Sciatic nerve (tissue), 2 donors: Measurements from ENCODE around the gene PACS2. TPM values are rescaled to one million over a fixed set of nuclear protein-coding genes. Genes with fewer than 3 reads are reported as not detected.
A peak's percentile ranks its signal among the peaks of the same experiment; 100 is the strongest.

Experiments
- ATAC-seq: fragments of 200-7000 bp; cut with Tn5 transposase; one replicate; pipeline ENCODE4 v1.9.1; 2020; ENCODE audit warnings: mild to moderate bottlenecking, moderate library complexity
- DNase-seq: peaks from one replicate; pipeline ENCODE4 v3.0.0-alpha.2; 2020; ENCODE audit warnings: low spot score
- intact Hi-C: fragments of 100-400 bp; cut with DNase I; formaldehyde crosslinking; loops from one replicate; pipeline ENCODE4 v1.14.2; 2022
- total RNA-seq: library from RNA; stranded (reverse); fragmentation: NEBNext Ultra II Directional; extraction: Animal tissue kit (Norgen Biotek cat#: 25700); gene quantifications from one replicate; pipeline ENCODE4 v1.2.1, GENCODE V29; 2021
- donor health status: DM: no; HTN: no; CAD: no.
- donor health status: DM: no; HTN: no; CAD: no.

The PACS2 gene
- total RNA-seq, 1 donor from 2014 or later: 152 TPM

- ATAC-seq (no peak), DNase-seq (no peak)
- intact Hi-C loops: no loop called here
Measured at GRCh38 chr14:105376521-105377440, 62.2 kb downstream of the PACS2 start.

DNA sequence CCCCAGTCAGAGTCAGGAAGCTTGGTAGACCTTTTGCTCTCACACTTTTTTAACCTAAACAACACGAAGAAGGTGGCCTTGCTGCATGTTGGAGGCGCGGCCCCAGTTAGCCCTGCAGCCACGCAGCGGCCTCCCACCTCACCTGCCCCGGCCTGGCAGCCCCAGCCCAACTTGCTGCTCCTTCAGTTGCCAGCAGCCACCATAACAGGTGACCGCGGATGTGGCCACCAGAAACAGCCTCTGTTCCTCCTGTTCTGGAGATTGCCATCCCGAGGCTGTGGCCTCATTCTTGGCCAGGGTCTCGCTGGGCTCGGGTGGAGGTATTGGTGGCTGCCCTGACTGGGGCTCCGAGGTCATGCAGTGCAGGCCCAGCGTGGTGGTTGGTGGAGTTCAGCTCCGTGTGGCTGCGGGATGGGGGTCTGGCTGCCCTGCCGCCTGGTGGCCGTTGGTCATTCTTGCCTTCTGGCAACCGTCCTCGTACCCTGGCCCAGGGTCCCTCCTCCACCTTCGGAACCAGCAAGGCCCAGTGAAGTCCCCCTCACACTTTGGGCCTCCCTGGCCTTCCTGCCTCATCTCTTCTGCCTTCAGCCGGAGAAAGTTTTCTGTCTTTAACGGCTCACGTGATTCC is 63.1 kb downstream of the PACS2 start:
- no peak for DNase-seq
- intact Hi-C loops: no loop called here
- ATAC-seq: no peak

GRCh38 chr14:105378199-105378598 is 63.7 kb downstream of the PACS2 start:
- ATAC-seq (no peak), DNase-seq (no peak)
- intact Hi-C loops: no loop called here

GRCh38 chr14:105378873-105379685 is 64.5 kb downstream of the PACS2 start:
- DNase-seq: no peak
- intact Hi-C loops: no loop called here
- ATAC-seq: peak; percentile 6

- intact Hi-C loops: no loop called here
- ATAC-seq (no peak), DNase-seq (no peak)
Measured at GRCh38 chr14:105379946-105380345, 65.4 kb downstream of the PACS2 start.

DNA sequence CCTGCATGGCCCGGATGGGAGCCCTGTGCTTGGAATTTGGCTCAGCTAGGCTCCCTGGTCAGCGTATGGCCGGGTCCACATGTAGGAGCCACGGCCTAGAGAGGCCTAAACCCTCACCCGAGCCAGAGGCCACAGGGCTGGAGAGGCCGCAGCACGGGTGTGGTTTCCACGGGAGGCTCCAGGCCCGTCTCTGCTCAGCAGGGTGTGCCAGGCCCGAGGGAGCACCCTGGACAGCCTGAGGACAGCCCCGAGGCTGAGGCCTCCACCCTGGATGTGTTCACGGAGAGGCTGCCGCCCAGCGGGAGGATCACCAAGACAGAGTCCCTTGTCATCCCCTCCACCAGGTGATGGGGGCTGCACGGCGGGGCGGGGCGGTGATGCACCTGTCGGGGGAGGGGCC is 66.2 kb downstream of the PACS2 start:
- intact Hi-C loops: no loop called here
- no peak for DNase-seq
- ATAC-seq: no peak

DNA sequence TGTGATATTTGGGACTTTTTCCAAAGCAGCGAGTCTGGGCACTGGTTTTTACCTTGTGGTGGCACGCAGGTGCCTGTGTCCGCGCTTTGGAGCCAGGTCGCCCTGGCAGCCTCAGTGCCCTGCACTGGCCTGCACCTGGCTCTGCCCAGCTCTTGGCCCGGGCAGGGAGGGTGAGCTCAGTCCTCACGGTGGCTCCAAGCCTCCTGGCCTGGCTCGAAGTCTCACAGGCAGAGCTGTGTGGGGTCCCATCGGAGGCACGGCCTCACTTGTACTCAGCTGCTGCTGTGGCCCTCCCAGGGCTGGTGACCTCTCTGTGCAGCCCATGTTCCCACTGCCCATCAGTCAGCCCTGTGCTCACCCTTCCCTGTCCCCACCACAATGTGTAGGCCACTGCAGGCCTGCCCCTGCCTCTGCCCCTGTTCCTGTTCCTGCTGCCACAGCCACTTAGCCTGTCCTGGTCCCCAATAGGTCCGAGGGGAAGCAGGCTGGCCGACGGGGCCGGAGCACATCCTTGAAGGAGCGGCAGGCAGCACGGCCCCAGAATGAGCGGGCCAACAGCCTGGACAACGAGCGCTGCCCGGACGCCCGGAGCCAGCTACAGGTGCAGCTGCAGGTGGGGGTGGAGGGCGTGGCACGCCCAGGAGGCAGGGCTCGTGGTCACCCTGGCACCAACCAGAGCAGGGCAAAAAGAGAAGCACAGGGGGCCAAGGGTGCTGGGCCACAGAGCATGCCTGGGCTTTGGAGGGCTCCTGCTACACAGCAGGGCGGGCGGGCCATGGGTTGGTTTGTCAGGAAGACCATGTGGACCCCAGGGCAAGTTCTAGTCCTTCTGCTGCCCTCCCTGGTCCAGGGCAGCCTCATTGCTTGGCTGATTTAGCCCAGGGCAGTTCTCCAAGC is 67.1 kb downstream of the PACS2 start:
- ATAC-seq (no peak), DNase-seq (no peak)
- intact Hi-C loops: no loop called here

- ATAC-seq: no peak
- intact Hi-C loops: no loop called here
- no peak for DNase-seq
Measured at GRCh38 chr14:105382343-105383082, 68.0 kb downstream of the PACS2 start.

DNA sequence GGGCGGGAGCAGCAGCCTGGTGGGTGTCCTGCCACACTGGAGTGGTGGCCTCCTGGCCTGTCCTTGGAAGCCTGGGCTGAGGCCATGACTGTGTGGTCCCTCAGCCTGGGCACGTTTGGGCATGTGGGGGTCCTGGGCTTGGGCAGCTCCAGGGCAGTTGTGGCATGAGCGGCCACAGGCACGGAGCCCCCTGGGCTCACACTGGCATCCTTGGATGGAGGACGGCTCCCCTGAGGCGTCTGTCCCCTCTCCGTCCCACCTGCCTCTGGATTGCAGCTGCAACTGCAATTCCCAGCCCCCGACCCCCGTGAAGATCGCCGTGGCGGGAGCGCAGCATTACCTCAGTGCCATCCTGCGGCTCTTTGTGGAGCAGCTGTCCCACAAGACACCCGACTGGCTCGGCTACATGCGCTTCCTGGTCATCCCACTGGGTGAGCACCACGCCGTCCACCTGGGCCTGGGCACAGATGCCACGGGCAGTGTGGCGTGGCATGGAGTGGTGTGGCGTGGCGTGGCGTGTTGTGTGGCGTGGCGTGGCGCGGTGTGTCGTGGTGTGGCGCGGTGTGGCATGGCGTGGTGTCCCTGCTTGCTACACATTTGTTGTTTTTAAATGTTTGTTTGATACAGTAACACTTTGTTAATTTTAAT is 68.7 kb downstream of the PACS2 start:
- ATAC-seq: no peak
- DNase-seq: no peak
- intact Hi-C loops: no loop called here

- ATAC-seq (no peak), DNase-seq (no peak)
- intact Hi-C loops: no loop called here
Measured at GRCh38 chr14:105384041-105384557, 69.6 kb downstream of the PACS2 start.

GRCh38 chr14:105384605-105385321 is 70.2 kb downstream of the PACS2 start:
- intact Hi-C loops: no loop called here
- ATAC-seq: no peak

DNA sequence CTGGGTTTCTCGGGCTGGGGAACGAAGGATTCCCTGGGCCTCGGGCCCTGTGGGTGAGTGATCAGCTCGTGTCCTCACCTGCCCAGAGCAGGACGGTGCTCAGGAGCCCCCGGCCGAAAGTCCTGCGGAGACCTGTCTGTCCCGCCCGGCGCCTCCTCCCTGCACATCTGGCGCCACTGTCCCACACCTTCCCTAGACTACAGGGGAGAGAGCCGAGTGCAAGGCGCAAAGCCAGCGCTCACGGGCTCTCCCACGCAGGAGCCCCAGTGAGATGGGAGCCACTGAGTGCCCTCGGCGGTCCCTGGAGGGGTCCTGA is 70.7 kb downstream of the PACS2 start:
- ATAC-seq: no peak
- intact Hi-C loops: no loop called here

More at GRCh38 chr14:105384605-105385321, 70.2 kb downstream of the PACS2 start:
- no peak for DNase-seq

DNA sequence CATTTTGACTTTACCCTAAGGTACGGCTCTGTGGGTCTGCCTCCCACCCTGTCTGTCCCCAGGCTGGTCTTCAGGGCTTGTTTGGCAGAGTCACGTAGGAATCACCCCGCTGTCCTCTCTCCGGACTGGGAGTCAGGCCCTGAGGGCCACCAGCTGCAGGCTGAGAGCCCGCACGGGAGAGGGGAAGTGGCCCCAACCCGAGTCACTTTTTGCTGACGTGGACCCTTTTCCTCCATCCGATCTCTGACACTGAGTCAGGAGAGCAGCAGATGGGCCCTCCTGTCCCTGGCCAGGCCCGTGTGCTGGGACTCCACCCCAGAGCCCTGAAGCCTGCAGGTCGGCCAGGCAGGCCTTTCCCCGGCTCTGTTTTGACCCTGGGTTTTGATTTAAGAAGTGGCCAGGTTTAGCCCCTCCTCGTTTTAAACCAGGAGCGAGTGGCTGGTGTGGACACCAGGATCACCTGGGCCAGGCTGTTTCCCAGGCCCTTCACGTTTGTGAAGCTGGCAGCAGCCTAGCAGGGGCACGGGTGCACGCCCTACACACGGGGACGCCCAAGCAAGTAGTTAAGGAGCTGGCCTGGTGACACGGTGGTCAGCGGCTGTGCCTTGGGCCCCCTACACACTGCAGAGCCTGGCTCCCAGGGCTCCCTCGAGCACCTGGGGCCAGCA is 71.3 kb downstream of the PACS2 start:
- ATAC-seq (peak; percentile 29), DNase-seq (peak; percentile 63)
- intact Hi-C loops: no loop called here

More for the DNA sequence above, 70.7 kb downstream of the PACS2 start:
- DNase-seq: no peak

GRCh38 chr14:105386581-105387529 is 72.3 kb downstream of the PACS2 start:
- ATAC-seq: no peak
- DNase-seq: no peak
- intact Hi-C loops: no loop called here

DNA sequence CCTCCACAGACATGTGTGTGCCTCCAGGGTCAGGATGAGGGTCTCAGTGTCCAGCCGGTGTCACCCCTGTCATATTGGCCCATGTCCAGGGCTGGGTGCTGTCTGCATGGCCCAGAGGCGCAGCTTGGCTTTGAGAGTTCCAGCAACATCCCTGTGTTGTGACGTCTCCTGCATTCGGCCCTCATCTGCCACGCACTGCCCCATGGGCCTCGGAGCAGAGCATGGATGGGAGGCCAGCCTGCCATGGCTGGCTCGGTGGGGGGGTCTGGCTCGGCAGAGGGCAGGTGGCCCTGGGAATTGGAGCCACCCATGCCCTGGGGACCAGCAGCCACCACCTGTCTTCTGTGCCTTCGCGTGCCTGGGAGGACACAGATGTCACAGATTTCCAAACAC is 73.0 kb downstream of the PACS2 start:
- no peak for DNase-seq
- ATAC-seq: no peak
- intact Hi-C loops: no loop called here
